ENCODE results near the gene RAB4B. TPM values are rescaled to one million over a fixed set of nuclear protein-coding genes. Genes with fewer than 3 reads are reported as not detected.
A peak's percentile ranks its signal among the peaks of the same experiment; 100 is the strongest.

Gene RAB4B
- total RNA-seq, 1 experiment from 2014 or later: 29.7 TPM

- Mint-ChIP-seq H3K27me3 (ENCODE audit: low read depth) (no peaks in the 10 kb centered on the region; the same call in 1 of the 2 replicates), H3K36me3 (peaks cover 18% of the 10 kb centered on the region), H3K4me1 (peaks cover 74% of the 10 kb centered on the region), H3K27ac (peak overlapping the region; percentile 95), H3K4me3 (peak overlapping the region; percentile 35), H3K9me3 (no peaks in the 10 kb centered on the region)
- CTCF ChIA-PET: interaction anchor here (0.9 to 1.1 kb wide), 2 partner anchors 25 to 26 kb away, joined by 3 read pairs; partner anchors contain the start of gene RAB4B
- POLR2A ChIA-PET: interaction anchor here (0.7 to 1.0 kb wide), 2 partner anchors 25 to 86 kb away, joined by 3 read pairs; partner anchors contain the start of genes COQ8B, ITPKC and RAB4B
- ATAC-seq (no peak), DNase-seq (ENCODE audit: low spot score) (no peak)
- TF ChIP-seq GTF2I (CRISPR knock-in tag; conservative IDR thresholded peaks at IDR 0.05): no peak
- TF ChIP-seq SP1 (CRISPR knock-in tag; conservative IDR thresholded peaks at IDR 0.05): no peak
- no peak for TF ChIP-seq CBFB (CRISPR knock-in tag; IDR thresholded peaks at IDR 0.05; ENCODE audit: low read depth)
- TF ChIP-seq PRRX2 (CRISPR knock-in tag; IDR thresholded peaks at IDR 0.05): no peak
- TF ChIP-seq ZMAT4 (CRISPR knock-in tag; IDR thresholded peaks at IDR 0.05): no peak
- TF ChIP-seq E2F5 (CRISPR knock-in tag; IDR thresholded peaks at IDR 0.05): no peak
- no peak for TF ChIP-seq AFF4 (CRISPR knock-in tag; IDR thresholded peaks at IDR 0.05; ENCODE audit: borderline replicate concordance)
- no peak for TF ChIP-seq USF1 (CRISPR knock-in tag; IDR thresholded peaks at IDR 0.05)
- no peak for TF ChIP-seq ATF1 (CRISPR knock-in tag; IDR thresholded peaks at IDR 0.05)
- TF ChIP-seq ZNF281 (CRISPR knock-in tag; IDR thresholded peaks at IDR 0.05): no peak
Observed at GRCh38 chr19:40803170-40803856, 25.3 kb downstream of the RAB4B start.

- peak overlapping the region; percentile 22 for H3K4me3 Mint-ChIP-seq
Observed at GRCh38 chr19:40803857-40804782, 26.1 kb downstream of the RAB4B start.

More at GRCh38 chr19:40803857-40804782, 26.1 kb downstream of the RAB4B start:
- Mint-ChIP-seq H3K36me3 (peaks cover 20% of the 10 kb centered on the region), H3K27me3 (ENCODE audit: low read depth) (no peaks in the 10 kb centered on the region; the same call in 1 of the 2 replicates), H3K27ac (peak overlapping the region; percentile 95), H3K9me3 (no peaks in the 10 kb centered on the region), H3K4me1 (peaks cover 74% of the 10 kb centered on the region)
- TF ChIP-seq ETV6 (CRISPR knock-in tag; IDR thresholded peaks at IDR 0.05) (no peak), ESRRA (CRISPR knock-in tag; IDR thresholded peaks at IDR 0.05; ENCODE audit: borderline replicate concordance) (no peak), FOXJ3 (CRISPR knock-in tag; IDR thresholded peaks at IDR 0.05; ENCODE audit: borderline replicate concordance) (no peak), AR (CRISPR knock-in tag; IDR thresholded peaks at IDR 0.05) (no peak)
- ChIA-PET POLR2A (interaction anchor here (0.7 to 3.6 kb wide), 3 partner anchors 26 to 87 kb away, joined by 3 to 25 read pairs (median 3); partner anchors contain the start of genes COQ8B, ITPKC and RAB4B), CTCF (interaction anchor here (0.6 to 4.8 kb wide), 3 partner anchors 15 to 142 kb away, joined by 3 to 71 read pairs (median 13); partner anchors contain the start of genes MIA and RAB4B)
- ATAC-seq (no peak), DNase-seq (ENCODE audit: low spot score) (no peak)
